ENCODE measurements around the gene MKLN1.
"Not testable (repeated sequence)": the region's sequence is repeated elsewhere in the genome, so short reads cannot be mapped to it uniquely, and the experiment has no call there.

Gene MKLN1

DNA sequence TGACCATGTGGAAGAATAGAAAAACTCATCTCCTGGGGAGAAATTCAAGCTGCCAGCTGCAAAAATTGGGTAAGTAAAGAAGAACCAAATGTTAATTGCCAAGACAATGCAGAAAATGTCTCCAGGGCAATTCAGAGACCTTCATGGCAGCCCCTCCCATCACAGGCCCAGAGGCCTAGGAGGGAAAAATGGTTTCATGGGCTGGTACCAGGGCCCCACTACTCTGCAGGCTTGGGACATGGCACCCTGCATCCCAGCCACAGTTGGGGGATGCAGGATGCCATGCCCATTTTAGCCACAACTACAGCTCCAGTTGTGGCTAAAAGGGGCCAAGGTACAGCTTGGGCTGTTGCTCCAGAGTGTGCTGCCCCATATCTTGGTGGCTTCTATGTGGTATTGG lies 20.9 kb upstream of the MKLN1 start:
- in situ Hi-C loops (cut with MboI; ENCODE audit: low pct_unique_long_range_greater_than_20kb, low sequenced_read_pairs) = no loop called here
- no peak for DNase-seq

GRCh38 chr7:131307627-131308026 lies 20.0 kb upstream of the MKLN1 start:
- DNase-seq = no peak
- in situ Hi-C loops (cut with MboI; ENCODE audit: low pct_unique_long_range_greater_than_20kb, low sequenced_read_pairs) = no loop called here

GRCh38 chr7:131312838-131313237 lies 14.8 kb upstream of the MKLN1 start:
- in situ Hi-C loops (cut with MboI; ENCODE audit: low pct_unique_long_range_greater_than_20kb, low sequenced_read_pairs) = no loop called here
- DNase-seq = no peak

DNA sequence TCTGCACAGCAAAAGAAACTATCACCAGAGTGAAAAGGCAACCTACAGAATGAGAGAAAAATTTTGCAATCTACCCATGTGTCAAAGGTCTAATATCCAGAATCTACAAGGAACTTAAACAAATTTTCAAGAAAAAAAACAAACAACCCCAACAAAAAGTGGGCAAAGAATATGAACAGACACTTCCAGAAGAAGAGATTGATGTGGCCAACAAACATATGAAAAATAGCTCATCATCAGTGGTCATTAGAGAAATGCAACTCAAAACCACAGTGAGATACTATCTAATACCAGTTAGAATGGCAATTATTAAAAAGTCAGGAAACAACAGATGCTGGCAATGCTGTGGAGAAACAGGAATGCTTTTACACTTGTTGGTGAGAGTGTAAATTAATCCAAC lies 7.1 kb upstream of the MKLN1 start:
- in situ Hi-C loops (cut with MboI; ENCODE audit: low pct_unique_long_range_greater_than_20kb, low sequenced_read_pairs) = no loop called here
- DNase-seq = no peak

DNA sequence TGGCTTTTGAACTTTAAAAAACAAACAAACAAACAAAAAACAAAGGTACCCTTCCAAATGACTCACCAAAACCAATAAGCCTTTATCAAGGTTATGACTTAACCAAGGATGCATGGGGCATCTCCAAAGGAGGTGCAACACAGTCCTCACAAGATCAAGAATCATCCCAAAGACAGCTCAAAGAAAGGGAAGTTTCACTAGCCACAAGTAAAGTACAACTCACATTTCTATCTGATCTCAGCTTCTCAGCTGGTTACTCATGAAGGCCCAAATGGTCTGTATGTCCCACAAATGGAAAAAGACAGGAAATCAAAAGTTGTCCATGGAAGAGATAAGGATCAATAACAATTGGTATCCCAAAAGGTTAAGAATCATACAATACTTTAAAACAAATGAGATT lies 6.0 kb upstream of the MKLN1 start:
- in situ Hi-C loops (cut with MboI; ENCODE audit: low pct_unique_long_range_greater_than_20kb, low sequenced_read_pairs) = no loop called here
- no peak for DNase-seq

GRCh38 chr7:131322061-131322460 lies 5.6 kb upstream of the MKLN1 start:
- DNase-seq = no peak
- in situ Hi-C loops (cut with MboI; ENCODE audit: low pct_unique_long_range_greater_than_20kb, low sequenced_read_pairs) = no loop called here

DNA sequence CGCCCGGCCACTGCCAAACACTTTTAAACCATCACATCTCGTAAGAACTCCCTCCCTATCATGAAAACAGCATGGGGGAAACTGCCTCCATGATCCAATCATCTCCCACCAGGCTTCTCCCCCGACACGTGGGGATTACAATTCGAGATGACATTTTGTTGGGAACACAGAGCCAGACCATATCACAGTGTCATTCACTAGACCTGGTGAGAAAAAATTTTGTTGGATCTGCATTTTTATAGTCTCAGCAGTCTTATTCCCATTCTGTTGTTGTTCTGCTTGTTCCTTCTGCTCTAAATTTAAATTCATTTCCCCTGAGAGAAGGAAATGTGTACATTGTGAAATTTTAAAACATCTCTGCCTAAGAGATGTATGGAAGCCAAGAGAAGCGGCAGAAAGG lies 4.8 kb upstream of the MKLN1 start:
- in situ Hi-C loops (cut with MboI; ENCODE audit: low pct_unique_long_range_greater_than_20kb, low sequenced_read_pairs) = no loop called here
- DNase-seq = no peak

DNA sequence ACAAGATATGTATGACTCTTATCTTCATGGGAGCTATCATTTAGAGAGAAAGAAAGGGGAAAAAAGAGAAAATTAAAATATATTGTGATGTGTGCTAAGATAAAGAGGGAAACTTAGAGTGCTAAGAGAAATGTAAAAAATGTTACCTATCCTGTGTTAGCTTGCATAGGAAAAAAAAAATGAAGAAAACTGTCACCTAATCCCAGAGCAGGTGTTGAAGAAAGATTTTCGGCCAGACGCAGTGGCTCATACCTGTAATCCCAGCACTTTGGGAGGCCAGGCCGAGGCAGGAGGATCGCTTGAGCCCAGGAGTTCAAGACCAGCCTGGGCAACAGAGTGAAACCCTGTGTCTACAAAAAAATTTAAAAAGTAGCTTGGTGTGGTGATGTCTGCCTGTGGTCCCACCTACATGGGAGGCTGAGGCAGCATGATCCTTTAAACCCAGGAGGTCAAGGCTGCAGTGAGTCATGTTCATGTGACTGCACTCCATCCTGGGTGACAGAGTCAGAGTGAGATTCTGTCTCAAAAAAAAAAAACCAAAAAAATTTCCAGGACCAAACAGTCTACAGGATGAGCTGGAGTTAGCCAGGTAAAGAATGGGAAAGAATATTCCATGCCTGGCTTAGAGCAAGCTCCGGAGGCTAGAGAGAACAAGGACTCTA lies 2.4 kb upstream of the MKLN1 start:
- in situ Hi-C loops (cut with MboI; ENCODE audit: low pct_unique_long_range_greater_than_20kb, low sequenced_read_pairs) = no loop called here

DNA sequence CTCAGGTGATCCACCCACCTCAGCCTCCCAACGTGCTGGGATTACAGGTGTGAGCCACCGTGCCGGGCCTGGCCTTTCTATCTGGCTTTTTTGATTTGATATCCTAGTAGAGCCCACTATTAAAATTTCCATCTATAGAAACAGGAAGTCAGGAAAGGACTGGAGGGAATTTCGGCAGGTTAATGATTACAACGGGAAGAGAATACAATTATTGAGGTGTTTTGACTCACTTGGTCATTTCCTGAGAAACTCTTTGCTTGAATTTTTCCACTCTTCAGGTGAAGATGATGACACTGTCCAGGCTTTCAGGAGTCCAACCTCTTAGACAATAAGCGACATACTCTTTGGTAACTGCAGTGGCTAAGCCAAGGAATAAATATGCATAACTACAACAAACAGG lies 1.1 kb upstream of the MKLN1 start:
- no peak for DNase-seq

More for the DNA sequence above, 2.4 kb upstream of the MKLN1 start:
- no peak for DNase-seq

GRCh38 chr7:131327049-131327625 lies 539 bp upstream of the MKLN1 start:
- in situ Hi-C loops (cut with MboI; ENCODE audit: low pct_unique_long_range_greater_than_20kb, low sequenced_read_pairs) = no loop called here
- DNase-seq = no peak

More for the DNA sequence above, 1.1 kb upstream of the MKLN1 start:
- in situ Hi-C loops (cut with MboI; ENCODE audit: low pct_unique_long_range_greater_than_20kb, low sequenced_read_pairs) = no loop called here

- peak; percentile 32 for DNase-seq
- in situ Hi-C loops (cut with MboI; ENCODE audit: low pct_unique_long_range_greater_than_20kb, low sequenced_read_pairs) = no loop called here
Observed at GRCh38 chr7:131328377-131329175, 900 bp downstream of the MKLN1 start.

- in situ Hi-C loops (cut with MboI; ENCODE audit: low pct_unique_long_range_greater_than_20kb, low sequenced_read_pairs) = no loop called here
- DNase-seq = no peak
Observed at GRCh38 chr7:131329176-131329570, 1.5 kb downstream of the MKLN1 start.

GRCh38 chr7:131330299-131330698 lies 2.6 kb downstream of the MKLN1 start:
- in situ Hi-C loops (cut with MboI; ENCODE audit: low pct_unique_long_range_greater_than_20kb, low sequenced_read_pairs) = no loop called here
- DNase-seq = no peak

GRCh38 chr7:131331806-131332205 lies 4.1 kb downstream of the MKLN1 start:
- in situ Hi-C loops (cut with MboI; ENCODE audit: low pct_unique_long_range_greater_than_20kb, low sequenced_read_pairs) = no loop called here

GRCh38 chr7:131332729-131333128 lies 5.1 kb downstream of the MKLN1 start:
- in situ Hi-C loops (cut with MboI; ENCODE audit: low pct_unique_long_range_greater_than_20kb, low sequenced_read_pairs); DNase-seq: not testable (repeated sequence)

More at GRCh38 chr7:131331806-131332205, 4.1 kb downstream of the MKLN1 start:
- DNase-seq = no peak

GRCh38 chr7:131335639-131336381 lies 8.1 kb downstream of the MKLN1 start:
- no peak for DNase-seq
- in situ Hi-C loops (cut with MboI; ENCODE audit: low pct_unique_long_range_greater_than_20kb, low sequenced_read_pairs) = no loop called here

DNA sequence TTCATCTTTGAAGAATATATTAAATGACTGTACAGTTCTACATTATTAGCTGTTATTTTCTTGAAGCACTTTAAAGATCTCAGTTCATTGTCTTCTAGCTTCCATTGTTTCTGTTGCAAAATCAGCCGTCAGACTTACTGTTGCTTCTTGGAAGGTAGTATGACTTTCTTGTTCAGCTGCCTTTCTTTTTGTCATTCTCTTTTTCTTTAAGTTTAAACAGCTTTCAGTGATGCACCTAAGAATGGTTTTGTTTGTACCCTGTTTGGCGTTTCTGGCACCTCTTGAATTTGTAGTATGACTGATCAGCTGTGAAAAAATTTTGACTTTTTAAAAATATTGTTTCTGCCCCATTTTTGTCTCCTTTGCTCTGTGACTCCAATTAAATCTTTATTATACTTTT lies 9.3 kb downstream of the MKLN1 start:
- no peak for DNase-seq

GRCh38 chr7:131338173-131338572 lies 10.5 kb downstream of the MKLN1 start:
- in situ Hi-C loops (cut with MboI; ENCODE audit: low pct_unique_long_range_greater_than_20kb, low sequenced_read_pairs) = no loop called here
- DNase-seq = no peak

More for the DNA sequence above, 9.3 kb downstream of the MKLN1 start:
- in situ Hi-C loops (cut with MboI; ENCODE audit: low pct_unique_long_range_greater_than_20kb, low sequenced_read_pairs) = no loop called here

GRCh38 chr7:131338691-131339390 lies 11.2 kb downstream of the MKLN1 start:
- in situ Hi-C loops (cut with MboI; ENCODE audit: low pct_unique_long_range_greater_than_20kb, low sequenced_read_pairs) = no loop called here
- no peak for DNase-seq

Data from KBM-7 (cell line).